ENCODE data around the gene UNC45B.

GRCh38 chr17:35212668-35213067 is 65.1 kb downstream of the UNC45B start:
- TF ChIP-seq CTCF (optimal IDR thresholded peaks at IDR 0.05 in 1 of 3, IDR thresholded peaks at IDR 0.05 in 1 of 3, conservative IDR thresholded peaks at IDR 0.05 in 1 of 3; ENCODE audit: extremely low read depth in 1 of 3, insufficient read depth in 2 of 3, low read length in 3 of 3) (no peak), EZH2 (IDR thresholded peaks at IDR 0.05; ENCODE audit: low read length) (no peak)
